Left renal pelvis (tissue), 4 donors: ENCODE data around the gene LONRF3. TPM values are rescaled to one million over a fixed set of nuclear protein-coding genes. Genes with fewer than 3 reads are reported as not detected.
"Not testable (repeated sequence)": the region's sequence is repeated elsewhere in the genome, so short reads cannot be mapped to it uniquely, and the experiment has no call there.

Experiments
- DNase-seq, 4 donors: peaks; one replicate each; pipeline ENCODE4 v3.0.0-alpha.2; 2013; ENCODE audit warnings: low read depth in 4 of 4, low spot score in 3 of 4
- polyA plus RNA-seq, 4 donors: library from polyadenylated mRNA; unstranded; fragments of 120-200 nt; gene quantifications; one replicate each; pipeline ENCODE4 v1.2.1, GENCODE V29; 2013; ENCODE audit not compliant: insufficient read length in 4 of 4

Gene LONRF3
- polyA plus RNA-seq, 4 donors = 0.79 to 1.6 (median 1.1) TPM

DNA sequence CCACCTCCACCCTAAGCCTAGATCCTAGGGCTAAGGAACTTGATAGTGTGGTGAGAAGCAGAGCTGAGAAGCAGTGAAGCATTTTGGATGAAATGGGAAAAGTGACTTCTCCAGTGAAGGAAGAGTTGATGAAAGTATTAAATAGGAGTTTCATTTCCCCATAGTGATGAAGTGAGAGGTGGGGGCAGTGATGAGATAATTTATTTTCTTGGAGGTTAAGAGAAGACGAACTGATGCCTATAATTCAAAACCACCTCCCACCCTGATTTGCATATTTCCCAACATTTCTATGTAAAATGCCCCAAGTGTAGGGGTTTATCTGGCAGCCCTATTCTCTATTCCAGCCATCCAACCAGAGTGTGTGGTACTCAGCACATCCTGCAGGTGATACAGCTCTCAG lies 6.3 kb downstream of the LONRF3 start:
- DNase-seq = no peak

DNA sequence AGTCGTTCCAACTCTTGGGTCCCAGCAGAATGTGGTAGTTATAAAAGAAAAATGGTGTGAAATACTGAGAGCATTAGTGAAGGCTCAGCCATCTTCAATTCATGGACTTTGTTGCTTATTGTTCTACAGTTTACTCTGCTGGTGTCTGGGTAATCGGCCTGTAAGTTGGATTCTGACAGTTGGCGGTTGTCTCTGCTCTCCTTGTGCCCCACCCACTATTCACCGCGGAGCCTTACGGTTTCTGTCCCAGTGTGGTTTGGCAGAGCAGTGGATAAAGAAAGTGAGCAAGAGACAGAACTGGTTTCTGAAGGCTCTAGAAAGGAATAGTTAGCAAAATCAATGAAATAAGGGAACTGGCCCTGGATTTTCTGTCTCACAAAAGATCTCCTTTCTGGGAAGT lies 9.1 kb downstream of the LONRF3 start:
- DNase-seq = no peak

DNA sequence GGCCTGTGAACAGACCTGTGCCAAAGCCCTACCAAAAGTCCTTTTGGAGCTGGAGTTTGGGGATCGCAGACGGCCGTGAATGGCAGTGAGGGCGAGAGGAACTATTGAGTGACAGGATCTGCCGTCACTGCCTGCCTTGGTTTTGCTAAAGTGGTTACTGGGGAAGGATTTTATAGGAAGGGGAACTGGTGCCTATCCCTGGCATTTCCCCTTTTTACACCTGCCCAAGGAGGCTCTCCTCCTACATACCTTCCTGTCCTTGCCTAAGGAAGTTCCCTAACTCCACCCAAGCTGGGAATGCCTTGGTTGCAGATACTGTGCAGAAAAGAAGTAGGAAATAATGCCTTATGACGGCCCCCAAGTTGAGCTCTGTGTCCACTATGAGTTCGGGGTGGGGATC lies 14.5 kb downstream of the LONRF3 start:
- DNase-seq = no peak

DNA sequence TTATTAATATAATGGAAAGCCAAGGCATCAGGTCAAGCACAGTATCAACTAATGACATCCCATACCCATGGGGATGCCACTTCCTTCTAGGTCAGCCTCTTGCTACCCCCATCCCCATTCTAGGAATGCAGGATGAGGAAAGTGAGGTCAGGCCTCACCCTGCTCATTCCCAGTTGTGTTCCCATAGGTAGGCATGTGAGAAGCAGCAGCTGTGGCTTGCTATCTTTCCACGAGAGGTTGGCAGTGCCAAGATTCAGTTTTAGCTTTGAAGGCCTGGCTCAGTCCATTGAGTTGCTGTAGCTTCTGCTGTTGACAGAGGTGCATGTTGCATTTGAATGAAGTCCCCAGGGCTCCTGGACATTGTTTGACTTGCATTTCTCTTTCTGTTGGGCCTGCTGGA lies 15.5 kb downstream of the LONRF3 start:
- no peak for DNase-seq

DNA sequence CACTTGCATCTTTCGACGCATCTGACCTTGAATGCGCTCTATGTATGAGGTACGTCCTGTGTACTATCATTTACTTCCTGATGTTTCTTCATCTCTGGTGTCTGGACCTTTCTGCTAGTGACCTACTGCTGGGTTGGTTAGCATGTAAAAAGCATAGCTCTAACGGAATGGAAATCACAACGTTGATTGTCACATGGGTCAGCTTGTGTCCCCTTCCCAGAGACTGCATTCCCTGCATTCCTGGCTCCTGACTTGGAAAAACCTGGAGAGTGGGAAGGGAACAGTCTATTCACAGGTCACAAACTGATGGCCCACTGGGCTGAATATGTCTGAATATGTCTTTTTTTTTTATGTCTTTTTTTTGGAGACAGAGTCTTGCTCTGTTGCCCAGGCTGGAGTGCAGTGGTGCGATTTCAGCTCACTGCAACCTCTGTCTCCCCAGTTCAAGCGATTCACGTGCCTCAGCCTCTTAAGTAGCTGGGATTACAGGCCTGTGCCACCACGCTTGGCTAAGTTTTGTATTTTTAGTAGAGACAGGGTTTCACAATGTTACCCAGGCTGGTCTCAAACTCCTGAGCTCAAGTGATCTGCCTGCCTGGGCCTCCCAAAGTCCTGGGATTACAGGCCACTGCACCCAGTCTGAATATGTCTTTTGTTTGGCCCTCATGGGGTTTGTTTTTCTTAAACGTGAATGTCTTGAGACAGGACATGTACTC lies 16.3 kb downstream of the LONRF3 start:
- DNase-seq = no peak

DNA sequence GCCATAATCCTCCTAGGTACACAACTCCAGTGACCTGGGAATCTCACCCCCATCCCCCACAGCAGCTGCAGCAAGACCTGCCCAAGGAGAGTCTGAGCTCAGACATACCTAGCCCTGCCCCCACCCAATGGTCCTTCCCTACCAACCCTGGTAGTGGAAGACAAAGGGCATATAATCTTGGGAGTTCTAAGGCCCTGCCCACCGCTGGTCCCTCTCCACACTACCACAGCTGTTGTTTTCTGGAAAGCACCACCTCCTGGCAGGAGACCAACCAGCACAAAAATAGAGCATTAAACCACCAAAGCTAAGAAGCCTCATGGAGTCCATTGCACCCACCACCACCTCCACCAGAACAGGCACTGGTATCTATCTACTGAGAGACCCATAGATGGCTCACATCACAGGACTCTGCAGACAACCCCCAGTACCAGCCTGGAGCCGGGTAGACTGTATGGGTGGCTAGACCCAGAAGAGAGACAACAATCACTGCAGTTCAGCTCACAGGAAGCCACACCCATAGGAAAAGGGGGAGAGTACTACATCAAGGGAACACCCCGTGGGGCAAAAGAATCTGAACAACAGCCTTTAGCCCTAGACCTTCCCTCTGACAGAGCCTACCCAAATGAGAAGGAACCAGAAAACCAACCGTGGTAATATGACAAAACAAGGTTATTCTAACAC lies 18.2 kb downstream of the LONRF3 start:
- DNase-seq = not testable (repeated sequence)

DNA sequence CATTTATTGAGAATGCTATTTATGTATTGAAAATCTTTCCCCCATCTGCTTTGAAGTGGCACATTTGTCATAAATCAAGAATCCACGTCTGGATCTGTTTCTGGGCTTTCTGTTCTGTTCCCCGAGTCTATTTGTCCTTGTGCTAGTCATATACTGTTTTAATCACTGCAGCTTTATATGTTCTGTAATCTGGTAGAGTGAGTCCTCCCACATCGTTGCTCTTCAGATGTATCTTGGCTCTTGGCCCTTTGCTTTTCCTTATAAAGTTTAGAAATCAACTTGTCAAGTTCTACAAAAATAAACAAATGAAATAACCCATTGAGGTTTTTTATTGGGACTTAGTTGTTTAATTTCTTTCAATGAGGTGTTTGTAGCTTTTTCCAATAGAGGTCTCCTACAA lies 29.0 kb downstream of the LONRF3 start:
- DNase-seq = no peak

DNA sequence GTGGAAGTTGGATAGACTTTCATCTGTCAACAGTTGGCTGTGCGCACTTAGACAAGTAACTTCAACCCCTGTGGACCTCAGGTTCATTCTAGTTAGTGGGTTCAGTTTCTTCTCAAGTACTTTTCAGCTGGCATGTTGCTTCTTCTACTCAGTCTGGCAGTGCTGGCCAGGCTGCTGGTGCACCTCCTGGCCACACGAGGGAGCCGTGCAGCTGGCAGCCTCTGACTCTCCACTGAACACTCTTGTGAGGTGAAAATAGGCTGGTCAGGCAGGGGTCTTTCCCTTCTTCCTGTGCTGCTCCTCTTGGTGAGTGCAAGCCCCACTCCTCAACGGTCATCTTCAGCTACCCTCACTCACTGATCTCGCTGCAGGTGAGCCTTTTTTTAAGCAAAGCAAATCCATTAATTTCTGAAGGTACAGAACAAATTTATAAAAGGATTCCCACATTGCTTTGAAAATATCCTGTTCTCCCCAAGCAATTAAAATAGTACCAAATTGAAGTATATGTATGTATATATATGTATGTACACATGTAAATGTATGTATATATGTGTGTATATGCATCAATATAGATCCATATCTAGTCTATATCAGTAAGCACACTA lies 30.6 kb downstream of the LONRF3 start:
- no peak for DNase-seq

DNA sequence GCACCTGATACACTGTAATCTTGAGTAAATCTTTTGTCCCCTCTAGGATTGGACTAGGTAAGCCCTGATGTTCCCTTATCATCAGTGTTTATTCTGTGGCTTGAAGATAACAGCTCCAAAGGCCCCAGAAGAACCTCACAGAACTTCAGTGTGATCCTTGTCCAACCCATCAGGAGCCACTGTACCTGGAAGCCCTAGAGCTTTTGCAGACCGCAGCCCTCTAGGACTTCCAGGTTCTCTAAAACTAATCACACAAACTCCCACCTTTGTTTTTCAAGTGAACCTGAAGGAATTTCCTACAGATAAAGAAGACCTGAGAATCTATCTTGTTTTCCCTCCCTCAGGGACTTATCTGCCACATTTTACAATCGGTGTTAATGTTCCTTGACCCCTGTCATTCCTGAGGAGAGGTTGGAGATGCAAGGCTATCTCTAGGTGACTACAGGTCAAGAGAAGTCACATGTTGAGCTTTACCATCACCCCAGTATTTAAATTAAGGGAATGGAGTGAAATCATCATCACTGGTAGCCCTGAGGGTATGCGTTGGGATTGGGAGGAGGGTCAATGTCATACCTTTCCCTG lies 32.9 kb downstream of the LONRF3 start:
- no peak for DNase-seq

DNA sequence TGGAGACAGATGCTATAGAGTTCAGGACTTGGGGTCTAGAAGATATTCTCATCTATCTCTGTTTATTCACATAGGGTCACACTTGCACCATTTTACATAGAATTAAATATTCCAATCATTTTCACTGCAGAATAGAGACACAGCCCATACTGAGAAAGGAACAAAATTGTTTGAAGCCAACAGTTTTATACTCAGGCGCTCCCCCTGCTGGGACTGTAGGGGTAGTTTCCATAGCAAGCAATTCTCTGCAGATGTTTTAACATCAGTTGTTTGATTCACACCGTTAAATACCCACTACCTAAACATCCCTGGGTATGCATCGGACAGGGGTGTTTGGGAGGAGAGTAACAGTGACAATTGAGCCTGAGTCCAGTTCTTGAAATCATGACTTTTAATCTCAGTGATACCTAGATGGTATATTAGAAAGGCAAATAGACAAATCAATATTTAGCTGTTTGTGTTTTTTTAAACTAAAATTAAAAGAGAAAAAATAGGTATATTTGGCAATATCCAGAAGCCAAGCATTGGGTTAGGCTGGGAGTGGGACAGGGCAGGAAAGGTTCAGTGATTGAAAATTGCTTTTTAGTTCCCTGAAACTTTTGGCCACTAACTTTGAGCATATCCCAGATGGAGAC lies 33.8 kb downstream of the LONRF3 start:
- no peak for DNase-seq

DNA sequence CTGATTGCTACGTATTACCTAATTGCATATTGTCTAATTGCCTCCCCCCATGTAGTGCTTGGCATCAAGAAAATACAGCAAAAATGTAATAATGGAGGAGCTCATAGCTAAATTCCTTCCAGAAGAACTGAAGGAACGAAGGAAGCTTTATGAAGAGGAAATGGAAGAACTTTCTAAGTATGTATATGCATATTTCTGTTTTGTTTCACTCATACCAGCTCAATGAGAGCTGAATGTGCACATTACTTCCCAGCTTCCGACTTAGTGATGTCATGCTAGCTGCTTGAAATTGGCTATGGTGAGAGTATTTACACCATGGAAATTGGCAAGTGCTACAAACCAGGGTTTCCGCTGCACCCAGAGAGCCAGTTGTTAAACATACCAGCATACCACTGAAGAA lies 34.7 kb downstream of the LONRF3 start:
- DNase-seq = no peak

DNA sequence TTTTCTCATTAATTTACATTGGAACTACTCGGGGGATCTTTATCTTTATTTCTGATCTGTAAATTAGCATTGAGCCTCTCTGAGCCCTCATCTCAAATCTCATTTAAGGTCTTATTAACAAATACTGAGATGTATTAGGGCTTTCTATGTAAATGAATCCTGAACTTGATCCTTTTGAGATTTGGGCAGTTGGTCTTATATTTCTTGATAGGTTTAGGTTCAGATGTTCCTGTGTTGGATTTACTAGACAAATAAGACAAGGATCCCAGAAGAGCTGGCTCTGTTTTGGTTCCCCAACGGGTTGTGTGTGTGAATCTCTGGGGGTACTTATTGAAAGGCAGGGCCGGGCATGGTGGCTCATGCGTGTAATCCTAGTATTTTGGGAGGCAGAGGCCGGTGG lies 36.1 kb downstream of the LONRF3 start:
- no peak for DNase-seq

DNA sequence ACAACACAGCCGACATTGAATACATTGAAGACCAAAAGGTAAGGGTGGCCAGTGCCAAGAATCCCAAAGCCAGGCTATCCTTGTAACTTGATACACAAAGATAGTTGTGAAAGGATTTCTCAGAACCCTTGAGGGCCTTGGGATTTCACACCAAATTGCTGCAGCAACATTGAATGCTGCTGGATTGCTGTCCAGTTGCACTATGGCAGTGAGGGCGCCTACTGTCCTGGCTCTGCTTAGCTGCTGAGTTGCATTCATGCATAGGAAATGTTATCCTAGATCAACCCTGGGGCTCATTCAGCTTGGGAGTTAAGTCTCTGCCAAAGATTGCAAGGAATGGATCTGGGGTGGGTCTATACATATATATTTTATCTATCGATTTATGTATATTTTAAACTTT lies 38.7 kb downstream of the LONRF3 start:
- DNase-seq = no peak

DNA sequence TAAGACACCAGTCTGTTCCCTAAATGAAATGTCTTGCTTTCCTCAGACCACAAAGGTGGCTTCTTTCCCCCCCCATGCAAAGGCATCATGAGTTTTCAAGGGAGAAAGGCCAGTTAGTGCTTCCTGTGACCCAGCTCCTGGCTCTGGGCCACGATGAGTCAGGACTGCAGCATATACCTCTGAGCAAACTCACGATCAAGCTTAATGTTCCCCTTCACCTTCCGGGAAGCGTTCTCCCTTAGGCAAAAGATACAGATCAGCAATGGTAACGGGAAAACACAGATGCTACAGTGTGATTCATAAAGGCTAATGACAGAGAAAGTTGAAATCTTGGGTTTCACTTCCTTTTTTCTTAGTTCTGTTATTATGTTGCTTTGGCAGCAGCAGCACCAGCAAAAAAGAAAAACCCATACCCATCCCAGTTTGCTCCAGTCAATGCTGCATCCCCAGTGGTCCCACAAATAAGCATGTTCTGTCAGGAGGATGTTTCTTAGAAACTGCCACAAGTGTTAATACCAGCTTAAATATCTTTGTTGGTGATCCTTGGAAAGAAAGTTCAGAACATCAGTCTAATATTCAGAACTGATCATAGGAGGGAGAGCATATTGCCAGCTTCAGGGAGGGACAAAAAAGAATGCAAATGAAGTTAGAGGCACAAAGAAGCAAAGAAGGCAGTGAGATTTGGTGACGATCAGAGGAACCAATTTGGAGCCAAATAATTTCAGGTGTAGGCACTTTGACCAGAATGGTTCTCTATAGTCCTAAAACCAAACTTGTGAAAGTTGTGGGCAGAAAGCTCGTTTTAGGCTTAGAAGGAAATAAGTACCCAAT lies 41.2 kb downstream of the LONRF3 start:
- DNase-seq = no peak

DNA sequence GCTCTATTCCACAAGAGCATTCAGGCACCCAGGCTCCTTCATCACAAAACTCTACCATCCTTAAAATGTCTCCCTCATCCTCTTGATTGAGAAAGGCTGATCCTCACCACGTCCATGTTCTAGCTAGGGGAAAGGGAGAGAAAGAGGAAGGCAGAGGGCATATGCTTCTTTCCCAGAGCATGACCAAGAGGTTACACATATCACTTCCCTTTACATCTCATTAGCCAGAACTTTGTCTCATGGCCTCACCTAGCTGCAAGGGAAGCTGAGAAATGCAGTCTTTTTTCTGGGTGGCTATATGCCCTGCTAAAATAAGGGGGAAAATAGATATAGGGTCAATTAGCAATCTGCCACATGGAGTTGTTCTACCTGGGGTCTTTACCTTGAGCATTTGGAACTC lies 42.7 kb downstream of the LONRF3 start:
- no peak for DNase-seq

DNA sequence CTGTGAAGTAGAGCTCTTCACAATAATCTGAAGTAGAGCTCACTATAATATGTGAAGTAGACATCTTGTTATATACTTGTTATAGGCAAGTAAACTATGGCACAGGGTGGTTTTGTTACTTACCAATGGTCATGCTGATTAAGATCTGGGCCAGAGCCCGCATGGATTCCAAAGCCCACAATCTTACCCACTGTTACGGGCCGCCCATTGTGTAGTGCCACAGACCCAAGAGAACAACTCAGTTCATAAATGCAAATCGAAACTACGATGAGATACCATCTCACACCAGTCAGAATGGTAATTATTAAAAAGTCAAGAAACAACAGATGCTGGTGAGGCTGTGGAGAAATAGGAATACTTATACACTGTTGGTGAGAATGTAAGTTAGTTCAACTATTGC lies 51.5 kb downstream of the LONRF3 start:
- no peak for DNase-seq

DNA sequence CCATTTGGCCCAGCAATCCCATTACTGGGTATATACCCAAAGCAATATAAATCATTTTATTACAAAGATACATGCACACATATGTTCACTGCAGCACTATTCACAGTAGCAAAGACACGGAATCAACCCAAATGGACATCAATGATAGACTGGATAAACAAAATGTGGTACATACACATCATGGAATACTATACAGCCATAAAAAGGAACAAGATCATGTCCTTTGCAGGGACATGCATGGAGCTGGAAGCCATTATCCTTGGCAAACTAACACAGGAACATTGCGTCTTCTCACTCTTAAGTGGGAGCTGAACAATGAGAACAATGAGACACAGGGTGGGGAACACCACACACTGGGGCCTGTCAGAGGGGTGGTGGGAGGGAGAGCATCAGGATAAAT lies 51.9 kb downstream of the LONRF3 start:
- not testable (repeated sequence) for DNase-seq

DNA sequence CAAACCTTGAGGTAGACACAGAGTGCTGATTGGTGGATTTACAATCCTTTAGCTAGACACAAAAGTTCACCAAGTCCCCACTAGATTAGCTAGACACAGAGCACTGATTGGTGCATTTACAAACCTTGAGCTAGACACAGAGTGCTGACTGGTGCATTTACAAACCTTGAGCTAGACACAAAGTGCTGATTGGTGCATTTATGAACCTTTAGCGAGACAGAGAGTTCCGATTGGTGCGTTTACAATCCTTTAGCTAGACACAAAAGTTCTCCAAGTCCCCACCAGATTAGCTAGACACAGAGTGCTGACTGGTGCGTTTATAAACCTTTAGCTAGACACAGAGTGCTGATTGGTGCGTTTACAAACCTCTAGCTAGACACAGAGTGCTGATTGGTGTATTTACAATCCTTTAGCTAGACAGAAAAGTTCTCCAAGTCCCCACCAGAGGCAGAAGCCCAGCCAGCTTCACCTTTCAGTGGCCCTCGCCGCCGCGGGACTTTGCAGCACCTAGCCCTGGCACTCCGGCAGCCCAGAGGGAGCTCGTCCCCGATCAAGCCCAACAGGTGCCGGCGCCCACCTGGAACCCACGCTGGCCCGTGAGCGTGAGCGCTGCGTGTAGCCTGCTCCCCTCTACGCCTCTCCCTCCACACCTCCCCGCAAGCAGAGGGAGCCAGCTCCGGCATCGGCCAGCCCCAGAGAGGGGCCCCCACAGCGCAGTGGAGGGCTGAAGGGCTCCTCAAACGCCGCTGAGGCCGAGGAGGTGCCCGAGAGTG lies 53.7 kb downstream of the LONRF3 start:
- DNase-seq = not testable (repeated sequence)

DNA sequence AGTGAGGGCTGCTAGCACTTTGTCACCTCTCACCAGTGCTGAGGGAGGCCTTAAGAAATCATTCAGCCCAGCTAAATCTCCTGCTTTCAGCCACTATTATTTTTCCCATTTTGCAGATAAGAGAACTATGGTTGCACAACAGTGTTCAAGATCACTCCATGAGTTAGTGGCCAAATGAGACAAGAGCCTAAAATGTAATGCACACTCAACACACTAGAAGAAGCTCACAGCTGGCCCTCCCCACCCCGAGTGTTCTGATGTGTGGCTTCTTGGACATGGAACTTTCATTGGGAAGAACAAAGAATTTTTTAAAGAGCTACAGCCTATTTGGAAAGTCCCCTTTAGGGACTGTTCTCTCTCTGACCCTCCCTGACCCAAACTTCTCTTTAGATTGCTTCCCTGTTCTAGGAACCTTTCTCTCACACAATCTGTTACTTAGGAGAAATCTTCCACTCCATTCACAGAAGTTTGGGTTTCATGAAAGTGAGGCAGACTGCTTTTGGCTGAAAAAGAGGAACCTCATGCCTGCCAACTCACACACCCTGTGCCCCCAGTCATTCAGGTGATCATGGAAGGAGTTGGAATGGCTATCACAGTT lies 54.4 kb downstream of the LONRF3 start:
- DNase-seq = no peak
